T-helper 1 cell treated with Interleukin-12 subunit alpha and Interleukin-12 subunit beta and Interleukin-4 antibody, amounts not matched to agents 30 μg/mL and 1 μg/mL, for 36 hours (primary cell): ENCODE measurements around the gene SEC24C.

Experiments used
- H3K27ac Mint-ChIP-seq: one replicate; pipeline ENCODE4 v1.8.0; 2021; ENCODE audit warnings: mild to moderate bottlenecking, mixed read lengths
- H3K27me3 Mint-ChIP-seq: one replicate; pipeline ENCODE4 v1.8.0; 2021; ENCODE audit warnings: low read depth, mixed read lengths
- H3K36me3 Mint-ChIP-seq: one replicate; pipeline ENCODE4 v1.8.0; 2021; ENCODE audit warnings: low read depth, mixed read lengths
- H3K4me1 Mint-ChIP-seq: one replicate; pipeline ENCODE4 v1.8.0; 2021; ENCODE audit warnings: low read depth, mixed read lengths
- H3K4me3 Mint-ChIP-seq: one replicate; pipeline ENCODE4 v1.8.0; 2021; ENCODE audit warnings: mild to moderate bottlenecking, moderate library complexity, mixed read lengths
- H3K9me3 Mint-ChIP-seq: one replicate; pipeline ENCODE4 v1.8.0; 2021; ENCODE audit warnings: mixed read lengths

SEC24C gene

DNA sequence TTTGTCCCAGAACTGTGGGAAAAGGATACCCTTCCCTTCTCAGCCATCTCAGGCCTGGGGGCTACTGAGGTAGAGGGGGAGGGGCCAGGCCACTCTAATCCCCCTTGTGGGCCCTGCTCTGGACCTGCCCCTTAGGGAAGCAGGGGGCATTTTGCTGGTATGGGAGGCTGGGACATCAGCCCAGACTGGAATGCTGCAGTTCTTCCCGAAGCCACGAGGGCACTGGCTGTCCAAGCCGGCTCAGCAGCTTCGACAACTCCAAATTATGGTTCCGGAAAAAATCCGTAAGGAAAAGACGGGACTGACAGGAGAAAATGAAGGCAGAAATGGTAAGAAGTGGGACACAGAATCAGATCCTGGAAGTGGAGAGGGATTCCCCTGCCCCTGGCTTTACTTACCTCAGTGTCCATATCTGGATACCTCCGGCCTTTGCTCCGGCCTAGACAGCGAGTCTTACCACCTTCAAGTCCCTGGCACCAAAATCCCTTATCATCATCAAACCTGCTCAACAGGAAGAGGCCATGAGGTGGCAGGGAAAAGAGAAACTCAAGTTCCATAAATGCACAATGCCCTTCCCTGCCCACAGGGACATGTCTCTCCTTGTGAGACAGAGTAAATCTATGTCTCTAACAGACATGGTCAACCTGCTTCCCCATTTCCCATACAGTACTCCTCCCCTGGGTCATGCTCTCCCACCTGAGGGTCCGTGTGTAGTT, 58.3 kb downstream of the SEC24C start:
- H3K9me3 Mint-ChIP-seq, result no peaks in the 10 kb centered on the region
- peaks cover 28% of the 10 kb centered on the region for H3K4me1 Mint-ChIP-seq
- H3K27ac Mint-ChIP-seq, result peak overlapping the region; percentile 72
- no peaks in the 10 kb centered on the region for H3K27me3 Mint-ChIP-seq
- no peak overlapping the region for H3K4me3 Mint-ChIP-seq
- peaks cover 60% of the 10 kb centered on the region for H3K36me3 Mint-ChIP-seq

GRCh38 chr10:73803680-73804286, 59.6 kb downstream of the SEC24C start:
- no peaks in the 10 kb centered on the region for H3K9me3 Mint-ChIP-seq
- H3K4me3 Mint-ChIP-seq, result peak overlapping the region; percentile 49
- H3K27ac Mint-ChIP-seq, result peak overlapping the region; percentile 87
- H3K27me3 Mint-ChIP-seq, result no peaks in the 10 kb centered on the region
- H3K4me1 Mint-ChIP-seq, result peaks cover 35% of the 10 kb centered on the region
- peaks cover 66% of the 10 kb centered on the region for H3K36me3 Mint-ChIP-seq

- Mint-ChIP-seq H3K36me3 (peaks cover 68% of the 10 kb centered on the region), H3K4me3 (peak overlapping the region; percentile 55), H3K4me1 (peaks cover 49% of the 10 kb centered on the region), H3K27me3 (no peaks in the 10 kb centered on the region), H3K9me3 (no peaks in the 10 kb centered on the region), H3K27ac (peak overlapping the region; percentile 52)
These were observed 62.2 kb downstream of the SEC24C start for GRCh38 chr10:73806176-73806950.

DNA sequence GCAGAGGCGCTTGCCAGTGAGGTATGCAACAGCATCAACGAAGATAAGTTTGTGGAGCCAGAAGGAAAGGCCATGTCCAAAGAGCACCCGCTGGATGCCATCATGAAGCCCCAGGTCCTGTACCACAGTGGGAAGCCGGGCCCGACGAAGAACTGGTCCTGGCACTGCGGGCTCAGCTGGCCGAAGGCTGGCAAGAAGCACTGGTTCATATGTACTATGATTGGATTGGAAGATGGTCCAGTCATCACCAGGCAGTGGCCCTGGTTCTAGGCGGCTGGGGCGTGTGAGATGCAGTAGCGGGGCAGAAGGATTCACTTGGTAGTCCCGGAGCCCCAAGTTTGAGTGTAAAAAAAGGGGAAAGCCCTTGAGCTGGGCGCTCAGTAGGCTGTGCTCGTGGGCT, 63.3 kb downstream of the SEC24C start:
- Mint-ChIP-seq H3K27ac (no peak overlapping the region), H3K4me1 (peaks cover 49% of the 10 kb centered on the region), H3K36me3 (peaks cover 59% of the 10 kb centered on the region), H3K4me3 (no peak overlapping the region), H3K9me3 (no peaks in the 10 kb centered on the region), H3K27me3 (no peaks in the 10 kb centered on the region)

DNA sequence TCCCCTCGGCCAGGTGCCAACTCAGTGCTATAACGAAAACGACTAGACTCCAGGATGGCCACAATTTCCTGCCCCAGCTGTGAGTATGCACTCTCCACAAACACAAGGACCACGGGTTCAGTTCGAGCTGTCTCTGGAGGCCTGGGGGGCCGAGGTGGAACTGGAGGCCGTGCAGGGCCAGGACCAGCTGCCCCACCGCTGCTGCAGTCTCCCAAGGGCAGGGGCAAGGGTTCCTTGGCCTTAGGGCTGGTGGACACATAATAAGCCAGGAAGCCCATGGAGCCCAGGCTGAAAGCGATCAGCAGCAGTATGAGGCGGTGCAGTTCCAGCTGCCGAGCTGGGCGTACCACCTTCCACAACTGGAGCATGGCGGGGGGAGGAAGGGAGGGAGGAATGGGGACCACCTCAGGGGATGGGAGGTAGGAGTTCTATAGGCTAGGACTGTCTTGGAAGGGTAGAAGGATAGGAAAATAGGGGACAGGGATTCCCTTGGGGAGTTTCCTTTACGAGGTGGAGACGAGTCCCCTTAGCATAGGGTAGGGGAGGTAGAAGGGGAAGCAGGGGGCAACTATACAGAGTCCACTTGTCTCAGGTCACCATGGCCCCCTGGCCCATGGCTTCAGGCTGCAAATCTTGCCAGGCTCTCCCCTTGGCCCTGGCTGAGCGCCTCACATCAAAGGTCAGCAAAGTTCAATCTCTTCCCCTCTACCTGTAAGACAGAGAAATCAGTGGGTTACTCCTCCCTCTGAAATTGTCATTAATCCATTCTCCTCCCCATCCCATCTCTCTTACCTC, 64.0 kb downstream of the SEC24C start:
- H3K4me1 Mint-ChIP-seq, result peaks cover 45% of the 10 kb centered on the region
- H3K4me3 Mint-ChIP-seq, result no peak overlapping the region
- H3K27ac Mint-ChIP-seq, result no peak overlapping the region

DNA sequence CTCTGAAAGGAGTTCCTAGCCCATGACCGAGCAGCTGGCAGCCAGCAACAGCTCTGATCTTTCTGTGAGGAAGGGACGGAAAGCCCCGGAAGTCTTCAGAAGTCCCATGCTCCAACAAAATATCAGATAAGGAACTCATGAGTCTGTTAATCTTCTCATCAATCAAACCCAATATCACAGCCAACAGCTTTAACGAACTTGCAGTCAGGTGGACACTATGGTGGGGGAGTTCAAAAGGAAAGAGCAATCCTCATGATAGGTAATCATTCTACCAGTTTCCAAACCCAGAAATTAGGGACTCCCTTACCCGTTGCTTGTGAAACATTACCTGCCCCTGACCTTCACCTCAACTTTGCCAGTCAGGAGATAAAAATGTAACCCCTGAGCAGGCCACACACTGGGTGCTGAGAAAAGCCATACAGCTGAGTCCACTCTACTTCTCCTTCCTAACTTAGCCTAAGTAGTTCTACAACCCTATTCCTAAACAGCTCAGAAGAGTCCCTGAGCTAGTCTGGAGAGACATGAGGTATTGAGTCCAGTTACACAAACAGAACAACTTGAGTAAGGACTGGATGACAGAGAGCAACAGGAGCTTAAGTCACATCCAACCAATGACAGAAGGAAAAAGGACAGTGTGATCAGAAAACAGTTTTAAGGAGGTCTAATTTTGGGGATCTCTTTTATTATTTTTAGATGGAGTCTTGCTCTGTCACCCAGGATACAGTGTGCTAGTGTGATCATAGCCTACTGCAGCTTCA, 65.1 kb downstream of the SEC24C start:
- Mint-ChIP-seq H3K4me1 (peaks cover 36% of the 10 kb centered on the region), H3K27me3 (no peaks in the 10 kb centered on the region), H3K36me3 (peaks cover 55% of the 10 kb centered on the region), H3K9me3 (no peaks in the 10 kb centered on the region), H3K27ac (peak overlapping the region; percentile 70), H3K4me3 (peak overlapping the region; percentile 63)

More for the DNA sequence above, 64.0 kb downstream of the SEC24C start:
- Mint-ChIP-seq H3K9me3 (no peaks in the 10 kb centered on the region), H3K27me3 (no peaks in the 10 kb centered on the region), H3K36me3 (peaks cover 57% of the 10 kb centered on the region)

- H3K9me3 Mint-ChIP-seq, result no peaks in the 10 kb centered on the region
- H3K36me3 Mint-ChIP-seq, result peaks cover 58% of the 10 kb centered on the region
- peaks cover 36% of the 10 kb centered on the region for H3K4me1 Mint-ChIP-seq
- peak overlapping the region; percentile 98 for H3K27ac Mint-ChIP-seq
- no peaks in the 10 kb centered on the region for H3K27me3 Mint-ChIP-seq
- H3K4me3 Mint-ChIP-seq, result peak overlapping the region; percentile 94
These were observed 66.2 kb downstream of the SEC24C start for GRCh38 chr10:73810358-73810734.

DNA sequence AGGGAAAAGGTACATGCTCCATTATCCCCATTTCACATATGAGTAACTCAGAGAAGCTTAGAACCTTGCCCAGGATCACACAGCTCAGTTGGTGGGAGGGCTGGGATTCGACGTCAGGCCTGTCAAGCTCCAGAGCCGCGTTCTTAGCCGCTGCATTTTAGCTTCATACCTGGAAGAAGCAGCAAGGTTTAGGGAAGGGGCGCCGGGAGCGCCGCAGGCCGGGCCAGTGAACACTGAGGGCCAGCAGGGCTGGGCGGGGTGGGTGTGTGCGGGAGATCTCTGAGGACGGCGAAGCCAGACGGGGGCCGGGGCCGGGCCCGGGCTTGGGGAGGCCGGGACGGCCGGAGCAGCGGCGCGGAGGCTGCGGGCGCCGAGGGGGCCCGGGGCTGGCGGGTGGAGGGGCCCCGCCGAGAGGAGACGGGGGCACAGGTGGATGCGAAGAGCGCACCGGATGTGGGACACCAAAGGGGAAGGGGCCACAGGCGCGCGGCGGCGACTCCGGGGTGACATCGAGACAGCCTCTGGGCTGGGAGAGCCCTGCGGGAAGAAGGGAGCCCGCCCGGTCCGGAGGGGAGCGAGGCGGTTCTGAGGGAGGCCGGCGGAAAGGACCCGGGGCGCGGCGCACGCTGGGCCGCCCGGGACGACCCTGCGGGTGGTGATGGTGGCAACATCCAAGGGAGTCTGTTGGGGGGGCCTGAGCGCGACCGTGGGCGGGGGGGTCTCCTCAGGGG, 66.7 kb downstream of the SEC24C start:
- peak overlapping the region; percentile 94 for H3K4me3 Mint-ChIP-seq
- H3K4me1 Mint-ChIP-seq, result peaks cover 33% of the 10 kb centered on the region
- H3K9me3 Mint-ChIP-seq, result no peaks in the 10 kb centered on the region
- peak overlapping the region; percentile 98 for H3K27ac Mint-ChIP-seq
- no peaks in the 10 kb centered on the region for H3K27me3 Mint-ChIP-seq
- peaks cover 54% of the 10 kb centered on the region for H3K36me3 Mint-ChIP-seq

DNA sequence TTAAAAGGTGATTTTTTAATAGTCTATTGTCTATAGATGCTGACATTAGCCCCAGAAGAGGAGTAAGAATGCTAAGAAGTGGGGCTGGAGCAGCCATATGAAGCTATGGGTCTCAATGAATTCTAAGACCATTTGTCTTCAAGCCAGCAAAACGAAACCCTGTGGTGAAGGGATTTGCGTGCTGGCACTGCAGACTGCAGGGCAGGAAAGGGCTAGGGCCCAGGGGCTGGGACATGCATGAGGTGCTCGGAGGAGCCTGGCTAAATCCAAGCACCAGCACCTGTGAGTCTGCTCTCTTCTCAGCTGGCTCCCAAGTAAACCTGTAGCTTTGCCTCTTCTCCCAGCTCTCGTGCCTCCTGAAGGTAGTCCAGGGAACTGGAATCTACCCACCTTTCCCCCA, 68.5 kb downstream of the SEC24C start:
- peaks cover 22% of the 10 kb centered on the region for H3K4me1 Mint-ChIP-seq
- H3K27me3 Mint-ChIP-seq, result no peaks in the 10 kb centered on the region
- H3K9me3 Mint-ChIP-seq, result no peaks in the 10 kb centered on the region
- H3K27ac Mint-ChIP-seq, result peak overlapping the region; percentile 62
- peaks cover 45% of the 10 kb centered on the region for H3K36me3 Mint-ChIP-seq
- H3K4me3 Mint-ChIP-seq, result no peak overlapping the region

- H3K9me3 Mint-ChIP-seq, result no peaks in the 10 kb centered on the region
- no peaks in the 10 kb centered on the region for H3K27me3 Mint-ChIP-seq
- no peak overlapping the region for H3K27ac Mint-ChIP-seq
- H3K4me3 Mint-ChIP-seq, result no peak overlapping the region
- H3K4me1 Mint-ChIP-seq, result peaks cover 20% of the 10 kb centered on the region
- H3K36me3 Mint-ChIP-seq, result peaks cover 42% of the 10 kb centered on the region
These were observed 69.2 kb downstream of the SEC24C start for GRCh38 chr10:73813333-73813732.

- H3K36me3 Mint-ChIP-seq, result peaks cover 34% of the 10 kb centered on the region
- H3K4me1 Mint-ChIP-seq, result peaks cover 11% of the 10 kb centered on the region
- H3K27ac Mint-ChIP-seq, result no peak overlapping the region
- no peaks in the 10 kb centered on the region for H3K27me3 Mint-ChIP-seq
- no peak overlapping the region for H3K4me3 Mint-ChIP-seq
- no peaks in the 10 kb centered on the region for H3K9me3 Mint-ChIP-seq
These were observed 70.2 kb downstream of the SEC24C start for GRCh38 chr10:73814276-73814895.

DNA sequence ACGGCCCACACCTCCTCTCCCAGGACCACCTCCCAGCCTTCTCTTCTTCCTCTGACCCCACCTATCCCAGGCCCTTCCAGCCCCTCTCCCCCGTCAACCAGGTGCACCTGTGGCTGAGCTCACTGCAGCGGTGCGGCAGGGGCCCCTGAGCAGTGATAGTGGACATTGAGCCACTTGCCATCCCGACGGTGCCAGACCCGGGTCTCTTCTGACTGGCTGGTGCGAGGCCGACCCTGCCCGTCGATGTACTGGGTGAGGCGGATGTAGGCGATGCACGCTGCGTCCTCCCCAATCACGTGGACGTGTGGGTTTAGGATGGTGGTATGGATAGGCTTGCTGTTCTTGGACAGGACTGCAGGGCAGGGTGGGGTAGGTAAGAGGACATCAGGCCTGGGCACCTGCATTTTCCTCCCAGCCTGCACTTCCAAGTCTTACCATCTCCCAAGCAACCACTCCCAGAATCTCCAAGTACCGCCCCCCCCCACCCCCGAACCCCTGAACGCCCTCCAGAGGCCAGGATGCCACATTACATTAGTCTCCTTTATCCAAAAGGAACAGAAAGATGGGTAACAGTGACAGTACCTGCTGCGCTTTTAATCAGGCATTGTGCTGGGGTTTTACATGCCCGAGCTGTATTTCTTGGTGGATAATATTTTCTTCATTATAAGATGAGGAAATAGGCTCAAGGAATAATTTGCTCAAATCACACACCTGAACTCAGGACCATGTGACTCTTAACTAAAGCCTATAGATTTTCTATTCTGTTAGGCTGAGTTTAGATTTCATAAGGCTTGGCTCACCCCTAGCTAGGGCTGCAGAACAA, 70.9 kb downstream of the SEC24C start:
- H3K36me3 Mint-ChIP-seq, result peaks cover 33% of the 10 kb centered on the region
- H3K27me3 Mint-ChIP-seq, result no peaks in the 10 kb centered on the region
- H3K4me3 Mint-ChIP-seq, result no peak overlapping the region
- peaks cover 7% of the 10 kb centered on the region for H3K4me1 Mint-ChIP-seq
- H3K27ac Mint-ChIP-seq, result no peak overlapping the region
- no peaks in the 10 kb centered on the region for H3K9me3 Mint-ChIP-seq
